Sigmoid colon (tissue), 4 donors: Measurements from ENCODE around the gene PLCL1.

ENCODE experiments used
- EP300 ChIP-seq, 4 donors: sonication (generic); formaldehyde crosslinking; IDR thresholded peaks; one replicate each; pipeline ENCODE4 v1.6.1; 2017; ENCODE audit warnings: antibody characterized with exemption in 4 of 4
- POLR2A ChIP-seq, 2 donors: fragments of 450-650 bp; IDR thresholded peaks; one replicate each; pipeline ENCODE4 v1.6.1; 2016; ENCODE audit warnings: antibody characterized with exemption in 2 of 2, mild to moderate bottlenecking in 2 of 2, moderate library complexity in 2 of 2
- POLR2AphosphoS5 ChIP-seq, 4 donors: sonication (generic); formaldehyde crosslinking; IDR thresholded peaks; one replicate each; pipeline ENCODE4 v1.6.1; 2017; ENCODE audit warnings: antibody characterized with exemption in 4 of 4
- TF ChIP-seq, protein P1 (sequence below), 4 experiments: fragments of 450-650 bp in 3 of 4; fragments of 200-600 bp in 1 of 4; IDR thresholded peaks; one replicate each; pipeline ENCODE4 v1.5.1; 2016 to 2019; ENCODE audit warnings: antibody characterized with exemption in 4 of 4, mild to moderate bottlenecking in 3 of 4, moderate library complexity in 2 of 4

- TF ChIP-seq, protein P1, sequence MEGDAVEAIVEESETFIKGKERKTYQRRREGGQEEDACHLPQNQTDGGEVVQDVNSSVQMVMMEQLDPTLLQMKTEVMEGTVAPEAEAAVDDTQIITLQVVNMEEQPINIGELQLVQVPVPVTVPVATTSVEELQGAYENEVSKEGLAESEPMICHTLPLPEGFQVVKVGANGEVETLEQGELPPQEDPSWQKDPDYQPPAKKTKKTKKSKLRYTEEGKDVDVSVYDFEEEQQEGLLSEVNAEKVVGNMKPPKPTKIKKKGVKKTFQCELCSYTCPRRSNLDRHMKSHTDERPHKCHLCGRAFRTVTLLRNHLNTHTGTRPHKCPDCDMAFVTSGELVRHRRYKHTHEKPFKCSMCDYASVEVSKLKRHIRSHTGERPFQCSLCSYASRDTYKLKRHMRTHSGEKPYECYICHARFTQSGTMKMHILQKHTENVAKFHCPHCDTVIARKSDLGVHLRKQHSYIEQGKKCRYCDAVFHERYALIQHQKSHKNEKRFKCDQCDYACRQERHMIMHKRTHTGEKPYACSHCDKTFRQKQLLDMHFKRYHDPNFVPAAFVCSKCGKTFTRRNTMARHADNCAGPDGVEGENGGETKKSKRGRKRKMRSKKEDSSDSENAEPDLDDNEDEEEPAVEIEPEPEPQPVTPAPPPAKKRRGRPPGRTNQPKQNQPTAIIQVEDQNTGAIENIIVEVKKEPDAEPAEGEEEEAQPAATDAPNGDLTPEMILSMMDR (IDR thresholded peaks at IDR 0.05), result no peak
- TF ChIP-seq POLR2A (IDR thresholded peaks at IDR 0.05), result no peak
- no peak for TF ChIP-seq EP300 (IDR thresholded peaks at IDR 0.05)
- no peak for TF ChIP-seq POLR2AphosphoS5 (IDR thresholded peaks at IDR 0.05)
Observed at GRCh38 chr2:198096965-198097364, 292.6 kb downstream of the PLCL1 start.
